HEK293 (cell line): Measurements from ENCODE around the gene MAP4K4.

Experiments used
- CTCF ChIP-seq: fragments of 450-650 bp; formaldehyde crosslinking; IDR thresholded peaks from 2 replicates; pipeline ENCODE4 v1.5.1; 2016; ENCODE audit warnings: missing biosample characterization, missing genetic modification characterization
- KLF1 ChIP-seq: fragments of 450-650 bp; formaldehyde crosslinking; IDR thresholded peaks from 2 replicates; pipeline ENCODE4 v1.5.1; 2016; ENCODE audit warnings: missing biosample characterization, missing genetic modification characterization
- PRDM2 ChIP-seq: fragments of 450-650 bp; formaldehyde crosslinking; IDR thresholded peaks from 2 replicates; pipeline ENCODE4 v1.5.1; 2016; ENCODE audit warnings: missing biosample characterization, missing genetic modification characterization, borderline replicate concordance
- REST ChIP-seq: fragments of 450-650 bp; formaldehyde crosslinking; IDR thresholded peaks from 2 replicates; pipeline ENCODE4 v1.5.1; 2016; ENCODE audit warnings: missing biosample characterization, missing genetic modification characterization
- ZBTB8A ChIP-seq: fragments of 450-650 bp; formaldehyde crosslinking; IDR thresholded peaks from 2 replicates; pipeline ENCODE4 v1.5.1; 2016; ENCODE audit warnings: missing biosample characterization, missing genetic modification characterization
- ZNF140 ChIP-seq: fragments of 450-650 bp; formaldehyde crosslinking; IDR thresholded peaks from 2 replicates; pipeline ENCODE4 v1.5.1; 2016; ENCODE audit warnings: missing biosample characterization, missing genetic modification characterization
- ZNF146 ChIP-seq: fragments of 450-650 bp; formaldehyde crosslinking; IDR thresholded peaks from 2 replicates; pipeline ENCODE4 v1.5.1; 2016; ENCODE audit warnings: missing biosample characterization, missing genetic modification characterization
- ZNF148 ChIP-seq: fragments of 450-650 bp; formaldehyde crosslinking; IDR thresholded peaks from 2 replicates; pipeline ENCODE4 v1.5.0; 2017; ENCODE audit warnings: missing biosample characterization, missing genetic modification characterization, borderline replicate concordance
- ZNF2 ChIP-seq: fragments of 450-650 bp; formaldehyde crosslinking; IDR thresholded peaks from 2 replicates; pipeline ENCODE4 v1.5.1; 2016; ENCODE audit warnings: missing biosample characterization, missing genetic modification characterization
- ZNF449 ChIP-seq: fragments of 450-650 bp; formaldehyde crosslinking; IDR thresholded peaks from 2 replicates; pipeline ENCODE4 v1.5.1; 2017; ENCODE audit warnings: missing biosample characterization, mild to moderate bottlenecking, missing genetic modification characterization, moderate library complexity
- ZNF585B ChIP-seq: fragments of 450-650 bp; formaldehyde crosslinking; IDR thresholded peaks from 2 replicates; pipeline ENCODE4 v1.5.1; 2016; ENCODE audit warnings: missing biosample characterization, missing genetic modification characterization
- ZNF747 ChIP-seq: fragments of 450-650 bp; formaldehyde crosslinking; IDR thresholded peaks from 2 replicates; pipeline ENCODE4 v1.5.1; 2016; ENCODE audit warnings: missing biosample characterization, missing genetic modification characterization
- TF ChIP-seq, protein P1 (sequence below): fragments of 450-650 bp; formaldehyde crosslinking; IDR thresholded peaks from 2 replicates; pipeline ENCODE4 v1.5.1; 2017; ENCODE audit warnings: missing biosample characterization, missing genetic modification characterization

- TF ChIP-seq CTCF (tag by site-specific recombination) (no peak), ZNF2 (no peak), ZNF449 (tag by site-specific recombination) (no peak), PRDM2 (tag by site-specific recombination) (no peak), ZBTB8A (tag by site-specific recombination) (no peak), ZNF585B (tag by site-specific recombination) (no peak), ZNF146 (tag by site-specific recombination) (no peak), ZNF747 (tag by site-specific recombination) (no peak), ZNF140 (no peak), REST (no peak), ZNF148 (tag by site-specific recombination) (no peak), KLF1 (tag by site-specific recombination) (no peak)
- TF ChIP-seq, protein P1, sequence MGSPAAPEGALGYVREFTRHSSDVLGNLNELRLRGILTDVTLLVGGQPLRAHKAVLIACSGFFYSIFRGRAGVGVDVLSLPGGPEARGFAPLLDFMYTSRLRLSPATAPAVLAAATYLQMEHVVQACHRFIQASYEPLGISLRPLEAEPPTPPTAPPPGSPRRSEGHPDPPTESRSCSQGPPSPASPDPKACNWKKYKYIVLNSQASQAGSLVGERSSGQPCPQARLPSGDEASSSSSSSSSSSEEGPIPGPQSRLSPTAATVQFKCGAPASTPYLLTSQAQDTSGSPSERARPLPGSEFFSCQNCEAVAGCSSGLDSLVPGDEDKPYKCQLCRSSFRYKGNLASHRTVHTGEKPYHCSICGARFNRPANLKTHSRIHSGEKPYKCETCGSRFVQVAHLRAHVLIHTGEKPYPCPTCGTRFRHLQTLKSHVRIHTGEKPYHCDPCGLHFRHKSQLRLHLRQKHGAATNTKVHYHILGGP (tag by site-specific recombination) = no peak
These were observed 44.0 kb upstream of the MAP4K4 start for GRCh38 chr2:101653469-101653868.
